Measurements from ENCODE around the gene CD151.

CD151 gene

GRCh38 chr11:843086-843734, 10.5 kb downstream of the CD151 start:
- DNase-seq (ENCODE audit: low spot score), result no peak

DNA sequence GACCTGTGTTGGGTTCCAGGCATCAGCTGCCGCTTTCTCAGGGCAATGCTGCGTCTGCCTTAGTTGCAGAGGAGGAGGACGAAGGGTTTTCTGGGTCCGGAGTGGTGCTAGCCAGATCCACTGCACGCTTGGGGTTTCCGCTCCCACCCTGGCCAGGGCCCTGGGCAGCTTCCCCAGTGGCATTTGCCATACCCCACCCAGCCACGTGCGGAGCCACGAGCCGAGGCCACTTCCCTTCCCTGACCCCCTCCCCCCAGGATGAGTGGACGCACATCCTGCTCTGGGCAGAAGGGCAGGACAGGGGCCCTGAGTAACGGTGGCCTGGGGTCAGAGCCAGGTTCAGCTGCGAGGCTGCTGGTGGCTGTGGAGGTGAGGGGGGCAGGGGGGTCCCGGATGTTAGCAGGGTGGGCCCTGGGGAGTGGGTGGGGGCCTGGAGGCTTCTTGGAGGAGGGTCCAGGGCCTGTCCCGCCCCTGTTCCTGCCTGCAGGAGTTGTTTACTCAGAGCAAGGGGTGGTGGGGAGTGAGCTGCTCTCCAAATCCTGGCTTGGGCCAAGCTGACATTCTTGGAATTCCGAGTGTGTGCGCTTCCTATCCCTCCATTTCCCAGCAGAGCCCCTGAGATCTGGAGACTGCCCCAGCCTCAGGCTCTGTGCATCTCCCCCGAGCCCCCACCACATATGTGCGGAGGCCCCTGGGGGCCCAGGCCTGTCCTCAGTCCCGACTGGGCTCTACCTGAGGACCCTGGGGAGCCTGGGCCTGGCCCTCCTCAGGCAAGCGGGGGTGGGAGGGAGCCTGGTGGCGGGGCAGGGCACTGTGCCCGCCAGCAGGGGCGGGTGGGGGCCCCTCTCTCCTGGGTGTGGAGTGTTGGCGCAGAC, 11.3 kb downstream of the CD151 start:
- no peak for DNase-seq (ENCODE audit: low spot score)

GRCh38 chr11:844693-845644, 12.2 kb downstream of the CD151 start:
- DNase-seq (ENCODE audit: low spot score), result no peak

GRCh38 chr11:845872-846495, 13.2 kb downstream of the CD151 start:
- DNase-seq (ENCODE audit: low spot score), result no peak

DNA sequence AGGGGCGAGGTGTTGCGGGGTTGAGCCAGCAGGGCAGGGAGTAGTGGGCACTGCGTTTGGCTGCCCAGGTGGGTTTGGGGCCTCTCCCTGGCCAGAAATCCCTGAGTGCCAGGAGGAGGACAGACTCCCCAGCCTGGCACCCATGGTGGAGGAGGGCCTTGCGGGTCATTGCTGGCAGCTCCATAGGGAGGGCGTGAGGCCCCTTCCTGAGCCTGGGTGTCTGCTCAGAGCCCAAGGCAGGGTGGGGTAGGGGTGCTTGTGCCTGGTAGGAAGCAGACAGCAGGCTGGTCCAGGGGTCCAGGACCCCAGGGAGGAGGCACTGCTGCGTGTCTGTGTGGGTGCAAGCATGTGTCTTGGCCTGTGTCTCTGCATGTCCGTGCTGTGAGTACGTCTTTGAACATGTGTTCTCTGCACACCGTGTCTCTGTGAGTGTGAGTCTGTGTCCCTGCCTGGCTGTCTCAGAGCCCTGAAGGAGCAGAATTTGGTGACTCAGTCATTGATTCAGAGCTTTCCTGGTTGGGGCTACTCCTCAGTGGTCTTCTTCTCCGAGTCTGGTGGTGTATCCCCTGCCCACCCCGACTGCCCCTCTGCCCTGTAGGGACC, 13.8 kb downstream of the CD151 start:
- no peak for DNase-seq (ENCODE audit: low spot score)

- DNase-seq (ENCODE audit: low spot score), result no peak
Observed at GRCh38 chr11:847876-848275, 15.1 kb downstream of the CD151 start.

DNA sequence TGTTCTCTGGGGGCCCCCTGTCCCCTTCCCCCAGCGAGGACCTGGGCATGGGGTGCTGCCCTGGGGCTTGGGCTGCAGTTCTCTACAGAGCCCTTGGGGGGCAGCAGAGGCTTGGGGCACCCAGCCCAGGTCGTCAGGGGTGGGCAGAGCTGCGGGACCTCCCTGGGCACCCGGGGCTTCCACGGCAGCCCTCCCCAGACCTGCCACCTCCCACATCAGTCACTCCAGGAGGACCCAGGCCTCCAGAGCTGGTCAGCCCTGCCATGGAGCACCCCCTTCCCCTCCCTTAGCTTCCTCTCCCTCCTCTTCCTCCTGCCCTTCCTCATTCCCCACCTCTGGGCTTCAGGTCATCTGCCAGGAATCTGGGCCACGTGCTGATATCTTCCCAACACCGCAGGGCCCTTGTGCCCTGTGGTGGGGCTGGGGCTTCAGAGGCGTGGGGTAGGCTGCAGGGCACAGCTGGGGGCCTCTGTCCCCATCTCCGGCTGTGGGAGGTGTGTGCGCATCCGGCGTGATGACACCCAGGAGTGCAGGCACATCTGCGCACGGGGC, 15.7 kb downstream of the CD151 start:
- DNase-seq (ENCODE audit: low spot score), result peak; percentile 63

DNA sequence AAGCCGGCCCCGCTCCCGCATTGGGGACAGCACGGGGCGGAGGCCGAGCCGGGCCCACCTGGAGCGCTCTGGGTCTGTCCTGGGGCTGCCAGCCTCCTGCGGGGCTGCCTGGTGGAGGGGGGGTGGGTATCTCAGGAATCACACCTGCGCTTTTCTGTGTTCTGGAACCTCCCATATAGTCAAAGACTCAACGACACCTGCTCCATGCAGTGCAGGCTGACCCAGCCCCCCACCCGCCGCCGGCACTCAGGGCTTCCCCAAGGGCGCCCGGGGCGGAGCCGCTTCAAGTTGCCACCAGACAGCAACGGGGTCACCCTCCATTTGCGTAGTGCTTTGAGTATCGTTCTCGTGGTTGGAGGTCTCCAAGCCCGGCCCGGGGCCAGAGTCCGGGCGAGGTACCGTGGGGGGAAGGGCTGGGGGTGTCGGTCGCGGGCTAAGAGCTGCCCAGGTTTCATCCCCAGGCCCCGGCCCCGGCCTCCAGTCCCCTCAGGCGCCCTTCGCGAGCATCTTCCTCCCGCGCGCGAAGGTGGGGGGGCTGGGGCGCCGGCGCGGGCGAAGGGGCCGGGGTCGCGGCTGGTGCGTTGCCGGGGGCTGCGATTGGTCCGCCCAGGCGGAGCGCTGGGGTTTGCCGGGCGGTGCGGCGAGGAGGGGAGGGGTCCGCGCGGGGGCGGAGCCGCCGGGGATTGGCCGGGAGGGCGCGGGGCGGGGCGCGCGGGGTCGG, 16.5 kb downstream of the CD151 start:
- no peak for DNase-seq (ENCODE audit: low spot score)

- no peak for DNase-seq (ENCODE audit: low spot score)
Observed at GRCh38 chr11:849951-850774, 17.4 kb downstream of the CD151 start.

GRCh38 chr11:850775-851763, 18.3 kb downstream of the CD151 start:
- DNase-seq (ENCODE audit: low spot score), result no peak

GRCh38 chr11:852762-853161, 20.0 kb downstream of the CD151 start:
- DNase-seq (ENCODE audit: low spot score), result no peak

GRCh38 chr11:853682-854448, 21.1 kb downstream of the CD151 start:
- DNase-seq (ENCODE audit: low spot score), result no peak

- no peak for DNase-seq (ENCODE audit: low spot score)
Observed at GRCh38 chr11:854601-855329, 22.0 kb downstream of the CD151 start.

GRCh38 chr11:855330-855674, 22.6 kb downstream of the CD151 start:
- no peak for DNase-seq (ENCODE audit: low spot score)

GRCh38 chr11:855796-856195, 23.0 kb downstream of the CD151 start:
- DNase-seq (ENCODE audit: low spot score), result no peak

DNA sequence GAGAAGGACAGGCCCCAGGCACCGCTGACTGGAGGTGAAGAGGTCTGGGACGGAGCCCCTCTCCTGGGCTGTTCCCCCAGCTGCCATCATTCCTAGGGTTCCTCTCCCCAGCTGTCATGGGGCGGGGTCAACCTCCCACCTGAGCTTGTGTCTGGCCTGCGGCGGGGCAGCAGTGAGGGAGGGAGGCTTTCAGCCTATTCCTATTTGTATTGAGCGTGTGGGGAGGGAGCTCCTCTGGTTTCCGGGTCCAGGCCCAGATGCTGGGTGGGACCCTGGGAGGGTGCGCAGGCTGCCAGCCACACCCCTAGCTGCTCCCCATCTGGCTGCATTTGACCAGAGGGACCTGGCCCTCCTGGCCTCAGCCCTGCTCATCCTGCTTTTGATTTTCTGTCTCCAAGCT, 23.6 kb downstream of the CD151 start:
- no peak for DNase-seq (ENCODE audit: low spot score)

Data from CD4-positive, alpha-beta T cell treated with Interleukin-15 for 4 hours (primary cell).